H1 (cell line): ENCODE data around the gene ATP13A2. TPM values are rescaled to one million over a fixed set of nuclear protein-coding genes. Genes with fewer than 3 reads are reported as not detected.
A peak's percentile ranks its signal among the peaks of the same experiment; 100 is the strongest.

ENCODE experiments used
- KDM1A ChIP-seq: fragments of 200-600, 300-600 bp; sonication (generic); IDR thresholded peaks from 2 replicates; pipeline ENCODE4 v1.7.1; 2016; ENCODE audit warnings: mild to moderate bottlenecking, low read length, borderline replicate concordance
- polyA plus RNA-seq, 7 experiments: library from polyadenylated mRNA; depleted of rRNA in 3 of 7; stranded (reverse) in 5 of 7; unstranded in 2 of 7; fragments of >200 nt in 5 of 7; fragments of 200-250 nt in 2 of 7; gene quantifications; 1 replicate in 5 of 7; 2 replicates in 1 of 7; 4 replicates in 1 of 7; pipeline versions ENCODE4 v1.2.1 to v1.2.3, GENCODE V29; 2011 to 2013; ENCODE audit warnings: missing spikeins in 2 of 7, mixed read lengths in 2 of 7
- total RNA-seq: library from RNA; stranded (reverse); fragmentation: NEBNext Ultra II Directional; extraction: Animal tissue kit (Norgen Biotek cat#: 25700); gene quantifications from 2 replicates; pipeline ENCODE4 v1.2.1, GENCODE V29; 2021
- TF ChIP-seq, protein P1 (sequence below): fragments of 300-600 bp; sonication (generic); IDR thresholded peaks from 2 replicates; pipeline ENCODE4 v1.7.1; 2012; ENCODE audit warnings: low read length, moderate library complexity, mild to moderate bottlenecking, inconsistent platforms; ENCODE audit not compliant: insufficient replicate concordance

Gene ATP13A2
- total and polyA plus RNA-seq, 2 of the 8 experiments (the other 6 are each of a cell fraction or from before 2014, with no cell fraction given) = 82.1 to 83.6 TPM

DNA sequence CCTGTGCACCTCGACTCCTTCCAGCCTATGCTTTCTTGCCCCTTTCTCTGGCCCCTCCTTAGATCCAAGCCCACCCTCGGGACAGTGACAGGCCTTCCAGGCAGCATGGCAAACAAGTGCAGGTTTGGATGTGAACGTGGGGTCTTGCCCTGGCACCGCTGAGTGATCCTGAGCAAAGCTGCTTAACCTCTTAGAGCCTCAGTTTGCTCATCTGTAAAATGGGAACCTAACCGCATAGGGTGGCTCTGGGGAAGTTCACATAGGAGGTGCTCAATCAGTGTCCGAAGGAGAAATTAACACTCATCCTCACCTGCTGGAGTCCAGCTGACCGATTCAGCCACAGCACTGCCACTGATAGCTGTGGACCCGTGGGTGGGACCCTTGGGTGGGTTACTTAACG, 38.5 kb downstream of the ATP13A2 start (continued):
- TF ChIP-seq, protein P1, sequence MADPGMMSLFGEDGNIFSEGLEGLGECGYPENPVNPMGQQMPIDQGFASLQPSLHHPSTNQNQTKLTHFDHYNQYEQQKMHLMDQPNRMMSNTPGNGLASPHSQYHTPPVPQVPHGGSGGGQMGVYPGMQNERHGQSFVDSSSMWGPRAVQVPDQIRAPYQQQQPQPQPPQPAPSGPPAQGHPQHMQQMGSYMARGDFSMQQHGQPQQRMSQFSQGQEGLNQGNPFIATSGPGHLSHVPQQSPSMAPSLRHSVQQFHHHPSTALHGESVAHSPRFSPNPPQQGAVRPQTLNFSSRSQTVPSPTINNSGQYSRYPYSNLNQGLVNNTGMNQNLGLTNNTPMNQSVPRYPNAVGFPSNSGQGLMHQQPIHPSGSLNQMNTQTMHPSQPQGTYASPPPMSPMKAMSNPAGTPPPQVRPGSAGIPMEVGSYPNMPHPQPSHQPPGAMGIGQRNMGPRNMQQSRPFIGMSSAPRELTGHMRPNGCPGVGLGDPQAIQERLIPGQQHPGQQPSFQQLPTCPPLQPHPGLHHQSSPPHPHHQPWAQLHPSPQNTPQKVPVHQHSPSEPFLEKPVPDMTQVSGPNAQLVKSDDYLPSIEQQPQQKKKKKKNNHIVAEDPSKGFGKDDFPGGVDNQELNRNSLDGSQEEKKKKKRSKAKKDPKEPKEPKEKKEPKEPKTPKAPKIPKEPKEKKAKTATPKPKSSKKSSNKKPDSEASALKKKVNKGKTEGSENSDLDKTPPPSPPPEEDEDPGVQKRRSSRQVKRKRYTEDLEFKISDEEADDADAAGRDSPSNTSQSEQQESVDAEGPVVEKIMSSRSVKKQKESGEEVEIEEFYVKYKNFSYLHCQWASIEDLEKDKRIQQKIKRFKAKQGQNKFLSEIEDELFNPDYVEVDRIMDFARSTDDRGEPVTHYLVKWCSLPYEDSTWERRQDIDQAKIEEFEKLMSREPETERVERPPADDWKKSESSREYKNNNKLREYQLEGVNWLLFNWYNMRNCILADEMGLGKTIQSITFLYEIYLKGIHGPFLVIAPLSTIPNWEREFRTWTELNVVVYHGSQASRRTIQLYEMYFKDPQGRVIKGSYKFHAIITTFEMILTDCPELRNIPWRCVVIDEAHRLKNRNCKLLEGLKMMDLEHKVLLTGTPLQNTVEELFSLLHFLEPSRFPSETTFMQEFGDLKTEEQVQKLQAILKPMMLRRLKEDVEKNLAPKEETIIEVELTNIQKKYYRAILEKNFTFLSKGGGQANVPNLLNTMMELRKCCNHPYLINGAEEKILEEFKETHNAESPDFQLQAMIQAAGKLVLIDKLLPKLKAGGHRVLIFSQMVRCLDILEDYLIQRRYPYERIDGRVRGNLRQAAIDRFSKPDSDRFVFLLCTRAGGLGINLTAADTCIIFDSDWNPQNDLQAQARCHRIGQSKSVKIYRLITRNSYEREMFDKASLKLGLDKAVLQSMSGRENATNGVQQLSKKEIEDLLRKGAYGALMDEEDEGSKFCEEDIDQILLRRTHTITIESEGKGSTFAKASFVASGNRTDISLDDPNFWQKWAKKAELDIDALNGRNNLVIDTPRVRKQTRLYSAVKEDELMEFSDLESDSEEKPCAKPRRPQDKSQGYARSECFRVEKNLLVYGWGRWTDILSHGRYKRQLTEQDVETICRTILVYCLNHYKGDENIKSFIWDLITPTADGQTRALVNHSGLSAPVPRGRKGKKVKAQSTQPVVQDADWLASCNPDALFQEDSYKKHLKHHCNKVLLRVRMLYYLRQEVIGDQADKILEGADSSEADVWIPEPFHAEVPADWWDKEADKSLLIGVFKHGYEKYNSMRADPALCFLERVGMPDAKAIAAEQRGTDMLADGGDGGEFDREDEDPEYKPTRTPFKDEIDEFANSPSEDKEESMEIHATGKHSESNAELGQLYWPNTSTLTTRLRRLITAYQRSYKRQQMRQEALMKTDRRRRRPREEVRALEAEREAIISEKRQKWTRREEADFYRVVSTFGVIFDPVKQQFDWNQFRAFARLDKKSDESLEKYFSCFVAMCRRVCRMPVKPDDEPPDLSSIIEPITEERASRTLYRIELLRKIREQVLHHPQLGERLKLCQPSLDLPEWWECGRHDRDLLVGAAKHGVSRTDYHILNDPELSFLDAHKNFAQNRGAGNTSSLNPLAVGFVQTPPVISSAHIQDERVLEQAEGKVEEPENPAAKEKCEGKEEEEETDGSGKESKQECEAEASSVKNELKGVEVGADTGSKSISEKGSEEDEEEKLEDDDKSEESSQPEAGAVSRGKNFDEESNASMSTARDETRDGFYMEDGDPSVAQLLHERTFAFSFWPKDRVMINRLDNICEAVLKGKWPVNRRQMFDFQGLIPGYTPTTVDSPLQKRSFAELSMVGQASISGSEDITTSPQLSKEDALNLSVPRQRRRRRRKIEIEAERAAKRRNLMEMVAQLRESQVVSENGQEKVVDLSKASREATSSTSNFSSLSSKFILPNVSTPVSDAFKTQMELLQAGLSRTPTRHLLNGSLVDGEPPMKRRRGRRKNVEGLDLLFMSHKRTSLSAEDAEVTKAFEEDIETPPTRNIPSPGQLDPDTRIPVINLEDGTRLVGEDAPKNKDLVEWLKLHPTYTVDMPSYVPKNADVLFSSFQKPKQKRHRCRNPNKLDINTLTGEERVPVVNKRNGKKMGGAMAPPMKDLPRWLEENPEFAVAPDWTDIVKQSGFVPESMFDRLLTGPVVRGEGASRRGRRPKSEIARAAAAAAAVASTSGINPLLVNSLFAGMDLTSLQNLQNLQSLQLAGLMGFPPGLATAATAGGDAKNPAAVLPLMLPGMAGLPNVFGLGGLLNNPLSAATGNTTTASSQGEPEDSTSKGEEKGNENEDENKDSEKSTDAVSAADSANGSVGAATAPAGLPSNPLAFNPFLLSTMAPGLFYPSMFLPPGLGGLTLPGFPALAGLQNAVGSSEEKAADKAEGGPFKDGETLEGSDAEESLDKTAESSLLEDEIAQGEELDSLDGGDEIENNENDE = no peak
- peak; percentile 77; the same call in 1 of the 2 replicates for TF ChIP-seq KDM1A
